ENCODE data around the gene CTH.
"Not testable (repeated sequence)": the region's sequence is repeated elsewhere in the genome, so short reads cannot be mapped to it uniquely, and the experiment has no call there.

Gene CTH

DNA sequence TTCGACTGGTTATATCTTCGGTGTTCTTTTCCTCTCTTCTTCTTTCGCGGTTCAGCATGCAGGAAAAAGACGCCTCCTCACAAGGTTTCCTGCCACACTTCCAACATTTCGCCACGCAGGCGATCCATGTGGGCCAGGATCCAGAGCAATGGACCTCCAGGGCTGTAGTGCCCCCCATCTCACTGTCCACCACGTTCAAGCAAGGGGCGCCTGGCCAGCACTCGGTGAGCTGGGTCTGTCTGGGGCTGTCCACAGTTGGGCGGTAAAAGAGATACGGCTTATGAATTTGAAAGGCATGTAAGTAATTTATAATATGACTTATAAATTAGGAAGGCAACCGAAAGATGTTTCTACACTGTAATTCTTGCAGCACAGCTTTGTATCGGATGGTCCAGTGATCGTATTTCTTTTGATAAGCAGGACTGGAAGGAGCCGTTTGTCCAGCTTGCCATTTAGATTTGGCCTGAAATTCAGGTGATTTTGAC lies 334 bp downstream of the CTH start:
- DNase-seq (ENCODE audit: extremely low read depth, insufficient read length) = no peak
- no peaks in the 10 kb centered on the region for H3K36me3 ChIP-seq (ENCODE audit: control insufficient read depth, insufficient read depth, low read length)
- H3K27me3 ChIP-seq (replicated peaks; ENCODE audit: control insufficient read depth, insufficient read depth, low read length) = no peaks in the 10 kb centered on the region
- TF ChIP-seq, protein P1, sequence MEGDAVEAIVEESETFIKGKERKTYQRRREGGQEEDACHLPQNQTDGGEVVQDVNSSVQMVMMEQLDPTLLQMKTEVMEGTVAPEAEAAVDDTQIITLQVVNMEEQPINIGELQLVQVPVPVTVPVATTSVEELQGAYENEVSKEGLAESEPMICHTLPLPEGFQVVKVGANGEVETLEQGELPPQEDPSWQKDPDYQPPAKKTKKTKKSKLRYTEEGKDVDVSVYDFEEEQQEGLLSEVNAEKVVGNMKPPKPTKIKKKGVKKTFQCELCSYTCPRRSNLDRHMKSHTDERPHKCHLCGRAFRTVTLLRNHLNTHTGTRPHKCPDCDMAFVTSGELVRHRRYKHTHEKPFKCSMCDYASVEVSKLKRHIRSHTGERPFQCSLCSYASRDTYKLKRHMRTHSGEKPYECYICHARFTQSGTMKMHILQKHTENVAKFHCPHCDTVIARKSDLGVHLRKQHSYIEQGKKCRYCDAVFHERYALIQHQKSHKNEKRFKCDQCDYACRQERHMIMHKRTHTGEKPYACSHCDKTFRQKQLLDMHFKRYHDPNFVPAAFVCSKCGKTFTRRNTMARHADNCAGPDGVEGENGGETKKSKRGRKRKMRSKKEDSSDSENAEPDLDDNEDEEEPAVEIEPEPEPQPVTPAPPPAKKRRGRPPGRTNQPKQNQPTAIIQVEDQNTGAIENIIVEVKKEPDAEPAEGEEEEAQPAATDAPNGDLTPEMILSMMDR (IDR thresholded peaks at IDR 0.05; ENCODE audit: insufficient read depth, low read length, poor library complexity, severe bottlenecking) = no peak
- H3K4me3 ChIP-seq (replicated peaks; ENCODE audit: low read depth, low read length) = peak overlapping the region; percentile 71

DNA sequence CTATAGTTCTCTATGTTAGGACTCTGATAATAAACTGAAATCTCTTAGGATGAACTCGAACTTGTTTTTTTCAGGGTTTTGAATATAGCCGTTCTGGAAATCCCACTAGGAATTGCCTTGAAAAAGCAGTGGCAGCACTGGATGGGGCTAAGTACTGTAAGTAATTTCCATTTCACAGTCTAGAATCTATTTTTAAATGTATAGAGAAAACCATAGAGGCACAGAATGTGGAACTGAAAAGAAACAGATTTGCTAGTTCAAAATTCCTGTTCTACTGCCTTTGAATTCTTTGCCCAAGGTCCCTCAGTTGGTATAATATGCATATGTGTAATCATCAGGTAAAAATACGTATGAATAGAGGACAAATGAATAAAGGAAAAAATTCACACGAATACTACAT lies 4.8 kb downstream of the CTH start:
- H3K36me3 ChIP-seq (ENCODE audit: control insufficient read depth, insufficient read depth, low read length) = no peaks in the 10 kb centered on the region
- no peaks in the 10 kb centered on the region for H3K27me3 ChIP-seq (replicated peaks; ENCODE audit: control insufficient read depth, insufficient read depth, low read length)
- TF ChIP-seq, protein P1 (IDR thresholded peaks at IDR 0.05; ENCODE audit: insufficient read depth, low read length, poor library complexity, severe bottlenecking) = no peak

DNA sequence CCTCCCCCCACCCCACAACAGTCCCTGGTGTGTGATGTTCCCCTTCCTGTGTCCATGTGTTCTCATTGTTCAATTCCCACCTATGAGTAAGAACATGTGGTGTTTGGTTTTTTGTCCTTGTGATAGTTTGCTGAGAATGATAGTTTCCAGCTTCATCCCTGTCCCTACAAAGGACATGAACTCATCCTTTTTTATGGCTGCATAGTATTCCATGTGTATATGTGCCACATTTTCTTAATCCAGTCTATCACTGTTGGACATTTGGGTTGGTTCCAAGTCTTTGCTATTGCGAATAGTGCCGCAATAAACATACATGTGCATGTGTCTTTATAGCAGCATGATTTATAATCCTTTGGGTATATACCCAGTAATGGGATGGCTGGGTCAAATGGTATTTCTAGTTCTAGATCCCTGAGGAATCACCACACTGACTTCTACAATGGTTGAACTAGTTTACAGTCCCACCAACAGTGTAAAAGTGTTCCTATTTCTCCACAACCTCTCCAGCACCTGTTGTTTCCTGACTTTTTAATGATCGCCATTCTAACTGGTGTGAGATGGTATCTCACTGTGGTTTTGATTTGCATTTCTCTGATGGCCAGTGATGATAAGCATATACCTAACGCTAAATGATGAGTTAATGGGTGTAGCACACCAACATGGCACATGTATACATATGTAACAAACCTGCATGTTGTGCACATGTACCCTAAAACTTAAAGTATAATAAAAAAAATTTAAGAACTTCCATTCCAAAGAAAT lies 8.1 kb downstream of the CTH start:
- H3K27me3 ChIP-seq (replicated peaks; ENCODE audit: control insufficient read depth, insufficient read depth, low read length); H3K36me3 ChIP-seq (ENCODE audit: control insufficient read depth, insufficient read depth, low read length); DNase-seq (ENCODE audit: extremely low read depth, insufficient read length); H3K4me3 ChIP-seq (replicated peaks; ENCODE audit: low read depth, low read length): not testable (repeated sequence)

More for the DNA sequence above, 4.8 kb downstream of the CTH start:
- DNase-seq (ENCODE audit: extremely low read depth, insufficient read length) = peak; percentile 10
- H3K4me3 ChIP-seq (replicated peaks; ENCODE audit: low read depth, low read length) = no peak overlapping the region

DNA sequence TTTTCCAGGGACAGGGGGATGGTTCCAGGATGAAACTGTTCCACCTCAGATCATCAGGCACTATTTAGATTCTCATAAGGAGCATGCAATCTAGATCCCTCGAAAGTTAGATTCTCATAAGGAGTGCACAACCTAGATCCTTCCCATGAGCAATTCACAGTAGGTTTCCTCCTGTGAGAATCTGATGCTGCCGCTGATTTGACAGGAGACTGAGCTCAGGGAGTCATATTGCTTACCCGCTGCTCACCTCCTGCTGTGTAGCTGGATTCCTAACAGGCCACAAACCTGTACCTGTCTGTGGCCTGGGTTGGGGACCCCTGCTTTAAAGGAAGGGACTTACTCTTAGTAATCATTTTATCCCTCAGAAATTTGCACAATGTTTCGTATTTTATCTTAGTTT lies 9.3 kb downstream of the CTH start:
- no peak overlapping the region for H3K4me3 ChIP-seq (replicated peaks; ENCODE audit: low read depth, low read length)
- no peak for DNase-seq (ENCODE audit: extremely low read depth, insufficient read length)
- TF ChIP-seq, protein P1 (IDR thresholded peaks at IDR 0.05; ENCODE audit: insufficient read depth, low read length, poor library complexity, severe bottlenecking) = no peak
- no peaks in the 10 kb centered on the region for H3K36me3 ChIP-seq (ENCODE audit: control insufficient read depth, insufficient read depth, low read length)
- no peaks in the 10 kb centered on the region for H3K27me3 ChIP-seq (replicated peaks; ENCODE audit: control insufficient read depth, insufficient read depth, low read length)

DNA sequence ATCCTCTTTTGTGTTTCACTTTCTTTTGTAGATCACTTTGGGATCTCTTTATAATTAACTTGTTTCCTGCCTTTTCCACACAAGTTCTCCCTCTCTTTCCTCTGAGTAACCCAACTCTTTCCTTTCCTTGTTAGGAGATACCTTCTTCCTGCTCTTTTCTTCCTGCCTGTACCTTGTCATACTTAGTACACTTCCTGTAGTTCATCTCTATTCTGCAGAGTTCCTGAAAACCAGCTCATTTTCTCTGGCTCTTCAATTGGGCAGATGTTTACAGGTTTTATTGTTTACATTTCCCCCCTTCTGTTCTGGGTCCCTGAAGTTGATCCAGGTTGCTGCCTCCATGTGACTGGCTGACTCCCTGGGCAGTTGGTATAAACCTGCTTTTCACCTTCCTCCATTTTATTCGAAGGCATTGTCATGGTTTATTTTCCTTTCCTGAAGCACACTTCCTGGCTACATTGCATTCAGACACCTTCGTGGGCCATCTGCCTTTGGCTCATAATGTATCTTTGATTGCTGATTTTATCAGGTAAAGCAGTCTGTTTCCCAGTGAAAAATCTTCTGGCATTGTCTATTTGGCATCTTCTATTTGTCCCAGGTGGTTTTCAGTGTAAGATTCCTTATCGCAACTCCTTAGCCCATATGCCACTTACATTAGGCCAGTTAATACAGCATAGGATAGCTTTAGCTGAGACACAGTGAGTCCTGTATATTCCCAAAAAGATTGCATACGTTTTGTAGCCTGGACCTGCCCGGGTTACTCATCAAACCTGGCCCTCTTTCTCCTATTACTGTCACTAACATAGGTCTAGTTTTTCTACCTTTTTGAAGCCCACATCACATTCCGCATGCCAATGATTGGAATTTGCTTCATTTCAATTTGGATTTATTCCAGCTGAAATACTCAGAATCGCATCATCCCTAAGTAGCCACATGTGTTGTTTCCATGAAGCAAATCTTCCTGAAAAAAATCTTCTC lies 15.4 kb downstream of the CTH start:
- TF ChIP-seq, protein P1 (IDR thresholded peaks at IDR 0.05; ENCODE audit: insufficient read depth, low read length, poor library complexity, severe bottlenecking) = no peak
- no peak for DNase-seq (ENCODE audit: extremely low read depth, insufficient read length)
- peaks cover 2% of the 10 kb centered on the region; the same call in 1 of the 2 replicates for H3K36me3 ChIP-seq (ENCODE audit: control insufficient read depth, insufficient read depth, low read length)
- H3K4me3 ChIP-seq (replicated peaks; ENCODE audit: low read depth, low read length) = no peak overlapping the region
- H3K27me3 ChIP-seq (replicated peaks; ENCODE audit: control insufficient read depth, insufficient read depth, low read length) = no peaks in the 10 kb centered on the region

DNA sequence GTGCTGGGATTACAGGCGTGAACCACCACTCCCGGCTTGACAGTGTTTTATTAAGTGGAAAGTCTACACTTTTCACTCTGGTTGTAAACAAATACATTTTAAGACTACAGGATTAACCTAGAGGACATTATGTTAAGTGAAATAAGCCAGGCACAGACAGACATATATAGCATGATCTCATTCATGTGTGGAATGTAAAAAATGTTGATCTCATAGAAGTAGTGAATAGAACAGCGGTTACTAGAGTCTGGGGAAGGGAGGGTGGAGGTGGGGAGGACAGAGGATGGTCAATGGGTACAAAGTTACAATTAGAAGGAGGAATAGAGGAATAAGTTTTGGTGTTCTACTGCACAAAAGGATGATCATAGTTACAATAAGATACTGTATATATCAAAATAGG lies 16.9 kb downstream of the CTH start:
- TF ChIP-seq, protein P1 (IDR thresholded peaks at IDR 0.05; ENCODE audit: insufficient read depth, low read length, poor library complexity, severe bottlenecking) = no peak
- peaks cover 2% of the 10 kb centered on the region; the same call in 1 of the 2 replicates for H3K36me3 ChIP-seq (ENCODE audit: control insufficient read depth, insufficient read depth, low read length)
- no peak overlapping the region for H3K4me3 ChIP-seq (replicated peaks; ENCODE audit: low read depth, low read length)
- DNase-seq (ENCODE audit: extremely low read depth, insufficient read length) = no peak
- no peaks in the 10 kb centered on the region for H3K27me3 ChIP-seq (replicated peaks; ENCODE audit: control insufficient read depth, insufficient read depth, low read length)
